ENCODE data around the gene HDAC6. TPM values are rescaled to one million over a fixed set of nuclear protein-coding genes. Genes with fewer than 3 reads are reported as not detected.

Gene HDAC6
- total RNA-seq, 1 experiment from 2014 or later, result 49.4 TPM

GRCh38 chrX:48831136-48831908, 29.5 kb downstream of the HDAC6 start:
- intact Hi-C loops (cut with micrococcal nuclease; ENCODE audit: unreplicated experiment), result no loop called here
- no peak overlapping the region for H3K4me3 ChIP-seq (ENCODE audit: low read depth, low read length, poor library complexity, severe bottlenecking)
- POLR2A ChIA-PET (ENCODE audit: low non-redundant PET), result no interaction called here
- DNase-seq (ENCODE audit: low spot score), result no peak
- H3K4me1 ChIP-seq (ENCODE audit: insufficient read depth, low read length, poor library complexity, severe bottlenecking), result no peaks in the 10 kb centered on the region
- CTCF ChIA-PET, result no interaction called here
- no peaks in the 10 kb centered on the region for H3K27me3 ChIP-seq (replicated peaks; ENCODE audit: insufficient read depth, low read depth, low read length, poor library complexity)
- H3K9me3 ChIP-seq (ENCODE audit: low read depth, low read length, poor library complexity, severe bottlenecking), result no peaks in the 10 kb centered on the region
- H3K36me3 ChIP-seq (ENCODE audit: insufficient read depth, low read length, poor library complexity, severe bottlenecking), result no peaks in the 10 kb centered on the region
- H3K27ac ChIP-seq (ENCODE audit: low read depth, low read length, poor library complexity, severe bottlenecking), result no peak overlapping the region
- no TSS peak for BruUV-seq (replicated peaks)
- no peak for TF ChIP-seq CTCF (conservative IDR thresholded peaks at IDR 0.05; ENCODE audit: low read depth, low read length)
- no peak for TF ChIP-seq EZH2 (IDR thresholded peaks at IDR 0.05; ENCODE audit: borderline replicate concordance, low read depth, low read length, poor library complexity, severe bottlenecking)

GRCh38 chrX:48831909-48832291, 30.0 kb downstream of the HDAC6 start:
- ChIA-PET CTCF (no interaction called here), POLR2A (ENCODE audit: low non-redundant PET) (no interaction called here)
- Histone ChIP-seq H3K9me3 (ENCODE audit: low read depth, low read length, poor library complexity, severe bottlenecking) (no peaks in the 10 kb centered on the region), H3K27ac (ENCODE audit: low read depth, low read length, poor library complexity, severe bottlenecking) (no peak overlapping the region), H3K4me3 (ENCODE audit: low read depth, low read length, poor library complexity, severe bottlenecking) (no peak overlapping the region), H3K36me3 (ENCODE audit: insufficient read depth, low read length, poor library complexity, severe bottlenecking) (no peaks in the 10 kb centered on the region), H3K4me1 (ENCODE audit: insufficient read depth, low read length, poor library complexity, severe bottlenecking) (no peaks in the 10 kb centered on the region), H3K27me3 (replicated peaks; ENCODE audit: insufficient read depth, low read depth, low read length, poor library complexity) (no peaks in the 10 kb centered on the region)
- TF ChIP-seq CTCF (conservative IDR thresholded peaks at IDR 0.05; ENCODE audit: low read depth, low read length) (no peak), EZH2 (IDR thresholded peaks at IDR 0.05; ENCODE audit: borderline replicate concordance, low read depth, low read length, poor library complexity, severe bottlenecking) (no peak)
- intact Hi-C loops (cut with micrococcal nuclease; ENCODE audit: unreplicated experiment), result no loop called here
- no peak for DNase-seq (ENCODE audit: low spot score)
- BruUV-seq (replicated peaks), result no TSS peak

DNA sequence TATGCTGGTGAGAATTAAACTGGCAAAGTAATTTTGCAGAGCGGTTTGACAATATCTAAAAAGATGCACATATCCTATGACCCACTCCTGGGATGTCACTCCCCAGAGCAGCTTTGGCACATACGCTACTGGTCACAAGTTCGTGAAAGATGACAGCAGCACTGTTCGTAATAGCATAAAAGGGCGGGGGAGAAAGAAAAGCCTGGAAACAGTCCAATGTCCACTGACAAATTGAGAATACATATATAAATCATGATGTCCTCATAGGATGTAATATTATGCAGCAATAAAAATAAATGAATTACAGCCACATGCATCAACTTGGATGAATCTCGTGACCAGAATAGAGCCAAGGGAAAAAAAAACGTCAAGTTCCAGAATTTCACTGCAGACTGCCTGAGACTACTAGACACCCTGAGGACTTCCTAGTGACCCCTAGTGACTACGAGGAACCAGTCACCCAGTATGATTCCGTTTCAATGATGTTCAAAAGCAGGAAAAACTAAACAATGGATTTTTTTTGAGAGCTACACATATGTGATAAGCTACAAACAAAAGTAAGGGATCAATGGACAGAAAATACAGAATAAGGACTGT, 31.8 kb downstream of the HDAC6 start:
- POLR2A ChIA-PET (ENCODE audit: low non-redundant PET), result no interaction called here
- no peak for DNase-seq (ENCODE audit: low spot score)
- no TSS peak for BruUV-seq (replicated peaks)
- Histone ChIP-seq H3K4me1 (ENCODE audit: insufficient read depth, low read length, poor library complexity, severe bottlenecking) (no peaks in the 10 kb centered on the region), H3K4me3 (ENCODE audit: low read depth, low read length, poor library complexity, severe bottlenecking) (no peak overlapping the region), H3K36me3 (ENCODE audit: insufficient read depth, low read length, poor library complexity, severe bottlenecking) (no peaks in the 10 kb centered on the region), H3K27ac (ENCODE audit: low read depth, low read length, poor library complexity, severe bottlenecking) (no peak overlapping the region), H3K9me3 (ENCODE audit: low read depth, low read length, poor library complexity, severe bottlenecking) (no peaks in the 10 kb centered on the region), H3K27me3 (replicated peaks; ENCODE audit: insufficient read depth, low read depth, low read length, poor library complexity) (no peaks in the 10 kb centered on the region)
- intact Hi-C loops (cut with micrococcal nuclease; ENCODE audit: unreplicated experiment), result no loop called here
- 0 out of 2 replicates have a peak, but pooled peaks have one; percentile 16 for TF ChIP-seq CTCF (conservative IDR thresholded peaks at IDR 0.05; ENCODE audit: low read depth, low read length)
- no peak for TF ChIP-seq EZH2 (IDR thresholded peaks at IDR 0.05; ENCODE audit: borderline replicate concordance, low read depth, low read length, poor library complexity, severe bottlenecking)
- CTCF ChIA-PET, result no interaction called here

Measured in A673 (cell line).